H1 (cell line): ENCODE data around the gene MMEL1. TPM values are rescaled to one million over a fixed set of nuclear protein-coding genes. Genes with fewer than 3 reads are reported as not detected.

Experiments
- CTCF ChIA-PET: fragments of 300-600 bp; sonication (Branson Sonifier 250); formaldehyde crosslinking; loops from one replicate; lab custom pipeline; 2021; ENCODE audit not compliant: partially characterized antibody; lab: Charles Lee
- POLR2A ChIA-PET: fragments of 300-600 bp; sonication (Branson Sonifier 250); formaldehyde crosslinking; loops from one replicate; lab custom pipeline; 2021; ENCODE audit warnings: inconsistent platforms; ENCODE audit not compliant: partially characterized antibody; lab: Charles Lee
- DNase-seq, 2 experiments: peaks; one replicate each; pipeline versions ENCODE4 v3.0.0 to v3.0.0-alpha.2; 2010 to 2022; ENCODE audit warnings: low spot score in 2 of 2, low read depth in 1 of 2, mixed read lengths in 1 of 2
- FAIRE-seq: peaks from 2 replicates; lab custom pipeline; 2011; peaks lifted over from hg19 to GRCh38; lab: Jason Lieb, UNC
- H2AFZ ChIP-seq: 2 replicates; pipeline ENCODE4 v1.8.1; 2012; ENCODE audit warnings: low read length, inconsistent platforms
- H2AK5ac ChIP-seq: 2 replicates; pipeline ENCODE4 v1.6.1; 2013; ENCODE audit warnings: low read depth, low read length
- H2BK120ac ChIP-seq: replicated peaks from 2 replicates; pipeline ENCODE3; 2013; ENCODE audit warnings: low read depth, low read length, inconsistent platforms
- H2BK12ac ChIP-seq: 2 replicates; pipeline ENCODE4 v1.6.1; 2013; ENCODE audit warnings: low read depth, low read length
- H2BK15ac ChIP-seq: 2 replicates; pipeline ENCODE4 v1.6.1; 2013; ENCODE audit warnings: low read length
- H2BK20ac ChIP-seq: 2 replicates; pipeline ENCODE4 v1.6.1; 2013; ENCODE audit warnings: low read length
- H2BK5ac ChIP-seq: 2 replicates; pipeline ENCODE4 v1.6.1; 2013; ENCODE audit warnings: low read depth, low read length
- H3K14ac ChIP-seq: 2 replicates; pipeline ENCODE4 v1.6.1; 2013; ENCODE audit warnings: inconsistent platforms; ENCODE audit not compliant: insufficient read length
- H3K18ac ChIP-seq: 2 replicates; pipeline ENCODE4 v1.6.1; 2013; ENCODE audit warnings: low read length; ENCODE audit errors: extremely low read depth
- H3K23ac ChIP-seq: 2 replicates; pipeline ENCODE4 v1.6.1; 2013; ENCODE audit warnings: inconsistent platforms; ENCODE audit not compliant: insufficient read length
- H3K23me2 ChIP-seq: 2 replicates; pipeline ENCODE4 v1.6.1; 2013; ENCODE audit warnings: low read depth, low read length
- H3K27ac ChIP-seq: 2 replicates; pipeline ENCODE4 v1.6.1; 2011; ENCODE audit warnings: low read depth, low read length, inconsistent platforms
- H3K27me3 ChIP-seq, 4 experiments: replicated peaks in 1 of 4; 1 replicate in 1 of 4; 2 replicates in 3 of 4; pipeline versions ENCODE4 v1.6.1 to v1.8.1; 2011 to 2013; ENCODE audit warnings: low read length in 3 of 4, mild to moderate bottlenecking in 3 of 4, inconsistent platforms in 2 of 4, mixed read lengths in 2 of 4, moderate library complexity in 1 of 4; ENCODE audit not compliant: control insufficient read depth in 3 of 4, insufficient read depth in 3 of 4; ENCODE audit errors: extremely low read depth in 1 of 4
- H3K36me3 ChIP-seq, 4 experiments: 2 replicates each; pipeline versions ENCODE4 v1.6.1 to v1.8.1; 2011 to 2013; ENCODE audit warnings: mild to moderate bottlenecking in 4 of 4, low read length in 3 of 4, moderate library complexity in 2 of 4, control low read depth in 1 of 4, inconsistent platforms in 1 of 4; ENCODE audit not compliant: insufficient read depth in 4 of 4, control insufficient read depth in 2 of 4
- H3K4ac ChIP-seq: replicated peaks from 2 replicates; pipeline ENCODE3; 2013; ENCODE audit warnings: low read length, low read depth, mixed read lengths, inconsistent platforms; ENCODE audit not compliant: insufficient read length
- H3K4me1 ChIP-seq, 4 experiments: replicated peaks in 1 of 4; 1 replicate in 1 of 4; 2 replicates in 3 of 4; pipeline versions ENCODE4 v1.6.1 to v1.8.1; 2011 to 2013; ENCODE audit warnings: low read length in 3 of 4, inconsistent platforms in 2 of 4, mixed read lengths in 1 of 4; ENCODE audit not compliant: insufficient read depth in 4 of 4, control insufficient read depth in 3 of 4
- H3K4me2 ChIP-seq, 2 experiments: 2 replicates each; pipeline versions ENCODE4 v1.6.1 to v1.8.1; 2011 to 2013; ENCODE audit warnings: low read depth in 2 of 2, low read length in 2 of 2, control low read depth in 1 of 2, inconsistent platforms in 1 of 2, mild to moderate bottlenecking in 1 of 2; ENCODE audit not compliant: insufficient read depth in 1 of 2
- H3K4me3 ChIP-seq, 4 experiments: fragments of 200-600, 300-600 bp in 1 of 4; sonication (generic), shearing (Covaris generic), sonication (Bioruptor Twin) in 1 of 4; 2 replicates each; pipeline versions ENCODE4 v1.5.1 to v1.8.1; 2011 to 2016; ENCODE audit warnings: low read length in 4 of 4, low read depth in 3 of 4, control low read depth in 2 of 4, inconsistent platforms in 2 of 4, mild to moderate bottlenecking in 2 of 4, mixed read lengths in 1 of 4, moderate library complexity in 1 of 4; ENCODE audit not compliant: insufficient read depth in 2 of 4; ENCODE audit errors: extremely low read depth in 1 of 4
- H3K56ac ChIP-seq: replicated peaks from 2 replicates; pipeline ENCODE3; 2013; ENCODE audit warnings: low read depth, mild to moderate bottlenecking, mixed read lengths, low read length, inconsistent platforms; ENCODE audit not compliant: insufficient read length
- H3K79me1 ChIP-seq: 2 replicates; pipeline ENCODE4 v1.6.1; 2013; ENCODE audit warnings: low read depth, low read length, control low read depth
- H3K79me2 ChIP-seq, 2 experiments: 2 replicates each; pipeline versions ENCODE4 v1.6.1 to v1.8.1; 2012 to 2013; ENCODE audit warnings: low read length in 2 of 2, mild to moderate bottlenecking in 2 of 2, inconsistent platforms in 1 of 2; ENCODE audit not compliant: insufficient read depth in 2 of 2, control insufficient read depth in 1 of 2
- H3K9ac ChIP-seq, 4 experiments: replicated peaks in 1 of 4; 1 replicate in 1 of 4; 2 replicates in 3 of 4; pipeline versions ENCODE4 v1.6.1 to v1.8.1; 2011 to 2013; ENCODE audit warnings: low read depth in 3 of 4, low read length in 3 of 4, control low read depth in 2 of 4, mild to moderate bottlenecking in 2 of 4, moderate library complexity in 2 of 4, inconsistent platforms in 1 of 4; ENCODE audit errors: extremely low read depth in 1 of 4
- H3K9me3 ChIP-seq, 2 experiments: 2 replicates each; pipeline versions ENCODE4 v1.6.1 to v1.8.1; 2012 to 2013; ENCODE audit warnings: mild to moderate bottlenecking in 2 of 2, moderate library complexity in 2 of 2, control low read depth in 1 of 2, inconsistent platforms in 1 of 2, low read depth in 1 of 2, low read length in 1 of 2, mixed read lengths in 1 of 2; ENCODE audit not compliant: insufficient read depth in 2 of 2
- H4K20me1 ChIP-seq, 2 experiments: replicated peaks in 1 of 2; 2 replicates each; pipeline versions ENCODE3 to v1.8.1; 2011 to 2013; ENCODE audit warnings: inconsistent platforms in 2 of 2, low read length in 2 of 2, mild to moderate bottlenecking in 1 of 2; ENCODE audit not compliant: insufficient read depth in 2 of 2, control insufficient read depth in 1 of 2
- H4K5ac ChIP-seq: 2 replicates; pipeline ENCODE4 v1.6.1; 2013; ENCODE audit warnings: low read length, low read depth, mixed read lengths, inconsistent platforms; ENCODE audit not compliant: insufficient read length
- H4K8ac ChIP-seq: 2 replicates; pipeline ENCODE4 v1.8.0; 2013; ENCODE audit warnings: mild to moderate bottlenecking, moderate library complexity, low read length, inconsistent platforms; ENCODE audit not compliant: insufficient read depth; ENCODE audit errors: extremely low read depth
- H4K91ac ChIP-seq: replicated peaks from 2 replicates; pipeline ENCODE3; 2013; ENCODE audit warnings: low read length, mixed read lengths, inconsistent platforms; ENCODE audit not compliant: insufficient read length
- CBX5 ChIP-seq: fragments of 300-800, 300-1000 bp; sonication (generic); IDR thresholded peaks from 2 replicates; pipeline ENCODE4 v1.7.1; 2016; ENCODE audit warnings: antibody characterized with exemption, low read length, low read depth
- EZH2 ChIP-seq: fragments of 200-600 bp; sonication (generic); IDR thresholded peaks from 2 replicates; pipeline ENCODE4 v1.7.1; 2012; ENCODE audit warnings: low read depth, mild to moderate bottlenecking, moderate library complexity, low read length, inconsistent platforms; ENCODE audit not compliant: severe bottlenecking
- HDAC6 ChIP-seq: IDR thresholded peaks from one replicate; pipeline ENCODE4 v1.7.1; 2012; ENCODE audit warnings: low read depth, mild to moderate bottlenecking, inconsistent platforms, low read length, moderate library complexity
- whole genome bisulfite sequencing, 2 experiments: shearing (Covaris generic) in 1 of 2; methylation state at CpG; one replicate each; pipeline versions ENCODE4 v1.1.6 to v1.1.7; 2013 to 2015; ENCODE audit warnings: low lambda C conversion rate in 2 of 2, mixed read lengths in 2 of 2, inconsistent platforms in 1 of 2, low coverage in 1 of 2, missing lambda C conversion rate in 1 of 2; ENCODE audit not compliant: insufficient replicate concordance in 2 of 2, insufficient coverage in 1 of 2, insufficient read length in 1 of 2; ENCODE audit errors: extremely low coverage in 1 of 2, missing lambda C conversion rate in 1 of 2; 5-methylcytosine and 5-hydroxymethylcytosine counted together
- polyA plus RNA-seq, 7 experiments: library from polyadenylated mRNA; depleted of rRNA in 3 of 7; stranded (reverse) in 5 of 7; unstranded in 2 of 7; fragments of >200 nt in 5 of 7; fragments of 200-250 nt in 2 of 7; gene quantifications; 1 replicate in 5 of 7; 2 replicates in 1 of 7; 4 replicates in 1 of 7; pipeline versions ENCODE4 v1.2.1 to v1.2.3, GENCODE V29; 2011 to 2013; ENCODE audit warnings: missing spikeins in 2 of 7, mixed read lengths in 2 of 7
- total RNA-seq: library from RNA; stranded (reverse); fragmentation: NEBNext Ultra II Directional; extraction: Animal tissue kit (Norgen Biotek cat#: 25700); gene quantifications from 2 replicates; pipeline ENCODE4 v1.2.1, GENCODE V29; 2021

The MMEL1 gene
- total and polyA plus RNA-seq, 2 of the 8 experiments (the other 6 are each of a cell fraction or from before 2014, with no cell fraction given), result 0.91 to 1.7 TPM

DNA sequence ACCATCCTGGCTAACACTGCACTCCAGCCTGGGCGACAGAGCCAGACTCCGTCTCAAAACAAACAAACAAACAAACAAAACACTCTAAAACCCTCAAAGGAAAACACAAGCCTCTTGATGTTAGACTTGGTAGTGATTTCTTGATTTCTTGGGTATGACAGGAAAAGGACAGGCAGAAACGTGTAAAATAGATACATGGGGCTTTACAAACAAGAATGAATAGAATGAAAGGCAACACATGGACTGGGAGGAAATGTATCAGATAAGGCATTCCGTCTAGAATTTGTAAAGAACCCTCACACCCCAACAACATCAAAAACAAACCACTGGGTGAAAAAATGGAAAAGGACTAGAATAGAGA lies 54.1 kb downstream of the MMEL1 start:
- no peaks in the 10 kb centered on the region for H4K20me1 ChIP-seq
- peak overlapping the region; percentile 16 for H3K56ac ChIP-seq
- H3K27ac ChIP-seq, result no peak overlapping the region
- ChIA-PET CTCF (interaction anchor here (0.7 to 3.0 kb wide), 5 partner anchors 9 to 839 kb away, joined by 3 to 10 read pairs (median 3); no protein-coding TSS in a partner anchor), POLR2A (no interaction called here)
- no peak overlapping the region for H3K14ac ChIP-seq
- no peak overlapping the region for H4K5ac ChIP-seq
- no peaks in the 10 kb centered on the region for H3K36me3 ChIP-seq
- no peak overlapping the region for H2AK5ac ChIP-seq
- no peak overlapping the region for H2BK20ac ChIP-seq
- FAIRE-seq (no peak), DNase-seq (no peak)
- no peaks in the 10 kb centered on the region for H3K79me2 ChIP-seq
- H3K4me1 ChIP-seq, result peaks cover 0 to 9% (median 3%) of the 10 kb centered on the region in 4 experiments; a peak in 4 of 7 replicates
- no peak overlapping the region for H2BK15ac ChIP-seq
- H2BK12ac ChIP-seq, result no peak overlapping the region
- WGBS, 2 experiments, result 90% methylated on average over 3 of the region's 4 CpGs; no CpG with 5 or more reads in 1 of the 2 experiments
- no peak overlapping the region for H2AFZ ChIP-seq
- H4K91ac ChIP-seq, result no peak overlapping the region
- H3K4me2 ChIP-seq, result no peak overlapping the region
- H3K4ac ChIP-seq, result no peak overlapping the region
- no peak overlapping the region for H2BK5ac ChIP-seq
- no peaks in the 10 kb centered on the region for H3K79me1 ChIP-seq
- no peak overlapping the region for H4K8ac ChIP-seq
- H3K23ac ChIP-seq, result no peak overlapping the region
- TF ChIP-seq EZH2 (no peak), CBX5 (no peak), HDAC6 (no peak)
- no peaks in the 10 kb centered on the region for H3K27me3 ChIP-seq
- H3K4me3 ChIP-seq, result no peak overlapping the region
- no peaks in the 10 kb centered on the region for H3K23me2 ChIP-seq
- peaks cover under 1 to 1% of the 10 kb centered on the region in 2 experiments; a peak in 2 of 4 replicates for H3K9me3 ChIP-seq
- no peak overlapping the region for H3K9ac ChIP-seq
- H3K18ac ChIP-seq, result no peak overlapping the region
- no peak overlapping the region for H2BK120ac ChIP-seq
